C4-2B (cell line): ENCODE data around the gene MS4A4A.

Source experiments
- CTCF ChIP-seq: fragments of 450-650 bp; conservative IDR thresholded peaks from 2 replicates; pipeline ENCODE4 v1.5.1; 2017; ENCODE audit warnings: mild to moderate bottlenecking
- ZFX ChIP-seq: fragments of 450-650 bp; IDR thresholded peaks from 2 replicates; pipeline ENCODE4 v1.6.1; 2017

DNA sequence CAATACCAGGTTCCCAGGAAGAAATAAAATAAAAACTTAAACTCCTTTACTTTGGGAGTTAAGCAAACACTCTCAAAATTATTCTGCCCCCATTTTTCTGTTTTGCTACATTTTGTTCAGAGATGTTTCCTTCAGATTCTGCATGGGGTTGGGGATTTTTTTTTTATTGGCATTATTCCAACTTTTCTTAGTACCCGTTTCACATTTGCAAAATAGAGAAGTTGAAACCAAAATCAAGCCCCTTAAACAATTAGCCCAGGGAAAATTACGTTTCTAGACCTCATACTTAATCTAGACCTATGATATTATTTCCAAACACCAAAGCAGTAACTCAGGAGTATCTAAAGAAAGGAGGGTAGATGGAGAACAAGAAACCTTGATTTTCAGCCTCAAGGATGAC is 77.3 kb downstream of the MS4A4A start:
- no peak for TF ChIP-seq CTCF
- TF ChIP-seq ZFX, result no peak
